ENCODE results near the gene ACOT7.

DNA sequence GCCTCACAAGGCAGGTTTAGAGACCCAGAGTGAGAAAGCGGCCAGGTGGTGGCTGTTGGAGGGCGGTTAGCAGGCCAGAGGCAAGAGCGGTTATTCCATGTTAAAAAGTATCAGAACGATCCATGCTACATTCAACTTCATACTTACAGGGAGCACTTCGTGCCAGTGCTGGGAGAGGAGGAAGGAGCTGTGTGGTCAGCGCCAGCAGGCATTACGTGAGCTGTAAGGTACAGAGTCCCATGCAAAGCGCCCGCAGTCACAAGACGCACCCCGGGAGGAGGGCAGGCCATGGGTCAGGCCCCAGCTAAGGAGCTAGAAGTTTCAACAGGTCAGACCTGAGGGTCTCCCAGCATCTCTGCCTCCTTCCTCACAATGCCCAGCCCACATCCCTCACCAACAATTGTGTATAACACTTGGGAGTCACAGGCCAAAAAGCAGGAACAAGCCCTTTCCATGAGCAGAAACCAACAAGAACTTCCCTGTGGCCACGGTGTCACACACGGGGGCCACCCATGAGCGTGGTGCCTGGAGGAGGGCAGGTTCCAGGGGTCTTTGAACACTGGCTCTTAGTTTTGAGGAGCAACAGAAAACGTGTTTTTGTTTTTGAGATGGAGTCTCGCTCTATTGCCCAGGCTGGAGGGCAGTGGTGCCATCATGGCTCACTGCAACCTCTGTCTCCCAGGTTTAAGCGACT is 110.8 kb downstream of the ACOT7 start:
- TF ChIP-seq, protein P1, sequence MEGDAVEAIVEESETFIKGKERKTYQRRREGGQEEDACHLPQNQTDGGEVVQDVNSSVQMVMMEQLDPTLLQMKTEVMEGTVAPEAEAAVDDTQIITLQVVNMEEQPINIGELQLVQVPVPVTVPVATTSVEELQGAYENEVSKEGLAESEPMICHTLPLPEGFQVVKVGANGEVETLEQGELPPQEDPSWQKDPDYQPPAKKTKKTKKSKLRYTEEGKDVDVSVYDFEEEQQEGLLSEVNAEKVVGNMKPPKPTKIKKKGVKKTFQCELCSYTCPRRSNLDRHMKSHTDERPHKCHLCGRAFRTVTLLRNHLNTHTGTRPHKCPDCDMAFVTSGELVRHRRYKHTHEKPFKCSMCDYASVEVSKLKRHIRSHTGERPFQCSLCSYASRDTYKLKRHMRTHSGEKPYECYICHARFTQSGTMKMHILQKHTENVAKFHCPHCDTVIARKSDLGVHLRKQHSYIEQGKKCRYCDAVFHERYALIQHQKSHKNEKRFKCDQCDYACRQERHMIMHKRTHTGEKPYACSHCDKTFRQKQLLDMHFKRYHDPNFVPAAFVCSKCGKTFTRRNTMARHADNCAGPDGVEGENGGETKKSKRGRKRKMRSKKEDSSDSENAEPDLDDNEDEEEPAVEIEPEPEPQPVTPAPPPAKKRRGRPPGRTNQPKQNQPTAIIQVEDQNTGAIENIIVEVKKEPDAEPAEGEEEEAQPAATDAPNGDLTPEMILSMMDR (conservative IDR thresholded peaks at IDR 0.05; ENCODE audit: low read length): no peak
- no peak for TF ChIP-seq EZH2phosphoT487 (IDR thresholded peaks at IDR 0.05; ENCODE audit: borderline replicate concordance, low read depth, low read length)

Measured in OCI-LY7 (cell line).